SU-DHL-6 (cell line): ENCODE data around the gene CUX1.

Experiments used
- H2AFZ ChIP-seq: fragments of 200-600 bp; sonication (generic); 2 replicates; pipeline ENCODE4 v1.6.1; 2014; ENCODE audit warnings: low read depth, mild to moderate bottlenecking, moderate library complexity, mixed read lengths, antibody characterized with exemption, low read length; ENCODE audit not compliant: severe bottlenecking
- H3F3A ChIP-seq: fragments of 200-600 bp; shearing (Covaris generic); 2 replicates; pipeline ENCODE4 v1.6.0; 2016; ENCODE audit warnings: antibody characterized with exemption, mild to moderate bottlenecking; ENCODE audit not compliant: insufficient read depth
- H3K27ac ChIP-seq: fragments of 200-600 bp; sonication (generic); 2 replicates; pipeline ENCODE4 v1.5.1; 2016; ENCODE audit warnings: low read depth, mild to moderate bottlenecking, low read length, moderate library complexity, mixed read lengths
- H3K27me3 ChIP-seq: fragments of 200-600 bp; sonication (generic), shearing (Covaris generic); 2 replicates; pipeline ENCODE4 v1.6.0; 2014; ENCODE audit warnings: mild to moderate bottlenecking, low read length
- H3K36me3 ChIP-seq: fragments of 200-600 bp; sonication (generic); 2 replicates; pipeline ENCODE4 v1.6.1; 2014; ENCODE audit warnings: mild to moderate bottlenecking, low read length, mixed read lengths
- H3K4me2 ChIP-seq: fragments of 300-600, 200-600 bp; shearing (Covaris generic), sonication (generic); 2 replicates; pipeline ENCODE4 v1.6.0; 2014; ENCODE audit warnings: low read length, low read depth, mild to moderate bottlenecking; ENCODE audit not compliant: poor library complexity, severe bottlenecking
- H3K4me3 ChIP-seq: fragments of 200-600 bp; sonication (generic); 2 replicates; pipeline ENCODE4 v1.5.1; 2014; ENCODE audit warnings: antibody characterized with exemption, low read length, mild to moderate bottlenecking, mixed read lengths; ENCODE audit not compliant: insufficient read depth, poor library complexity, severe bottlenecking
- H3K79me2 ChIP-seq: fragments of 200-600 bp; sonication (generic); 2 replicates; pipeline ENCODE4 v1.6.1; 2014; ENCODE audit warnings: mild to moderate bottlenecking, low read length, moderate library complexity; ENCODE audit not compliant: insufficient read depth
- H3K9ac ChIP-seq: fragments of 200-600 bp; sonication (generic); 2 replicates; pipeline ENCODE4 v1.7.0; 2014; ENCODE audit warnings: mild to moderate bottlenecking, low read length
- H3K9me2 ChIP-seq: fragments of 200-600 bp; sonication (generic); replicated peaks from 2 replicates; pipeline ENCODE4 v1.6.1; 2014; ENCODE audit warnings: low read length; ENCODE audit not compliant: insufficient read depth
- H3K9me3 ChIP-seq: fragments of 200-600 bp; sonication (generic); 2 replicates; pipeline ENCODE4 v1.6.1; 2014; ENCODE audit warnings: low read length, mixed read lengths; ENCODE audit not compliant: insufficient read depth
- H4K20me1 ChIP-seq: fragments of 200-600 bp; sonication (generic); 2 replicates; pipeline ENCODE4 v1.6.1; 2014; ENCODE audit warnings: low read depth, mild to moderate bottlenecking, antibody characterized with exemption, low read length, moderate library complexity, mixed read lengths
- CTCF ChIP-seq: fragments of 200-600 bp; sonication (generic); IDR thresholded peaks from one replicate; pipeline ENCODE4 v1.5.1; 2017; ENCODE audit warnings: antibody characterized with exemption, mild to moderate bottlenecking, low read length, moderate library complexity; ENCODE audit not compliant: insufficient read depth, poor library complexity, severe bottlenecking
- EZH2phosphoT487 ChIP-seq: fragments of 200-600 bp; sonication (generic), shearing (Covaris generic); conservative IDR thresholded peaks from 2 replicates; pipeline ENCODE4 v1.6.1; 2018; ENCODE audit warnings: mild to moderate bottlenecking, antibody characterized with exemption, low read length, moderate library complexity, mixed read lengths

Gene CUX1

GRCh38 chr7:102154425-102154824 is 337.0 kb downstream of the CUX1 start:
- Histone ChIP-seq H3K9me3 (no peaks in the 10 kb centered on the region), H2AFZ (no peak overlapping the region), H3F3A (no peaks in the 10 kb centered on the region), H3K9ac (no peak overlapping the region), H3K9me2 (no peaks in the 10 kb centered on the region), H4K20me1 (0 out of 2 replicates have a peak, but pooled peaks cover 5% of the 10 kb centered on the region), H3K27me3 (no peaks in the 10 kb centered on the region), H3K27ac (no peak overlapping the region), H3K4me3 (no peak overlapping the region), H3K36me3 (peaks cover 13% of the 10 kb centered on the region; the same call in 1 of the 2 replicates), H3K4me2 (no peak overlapping the region), H3K79me2 (peaks cover 7% of the 10 kb centered on the region; the same call in 1 of the 2 replicates)
- TF ChIP-seq CTCF (no peak), EZH2phosphoT487 (no peak)

GRCh38 chr7:102155821-102156441 is 338.5 kb downstream of the CUX1 start:
- Histone ChIP-seq H3K79me2 (peaks cover 7% of the 10 kb centered on the region; the same call in 1 of the 2 replicates), H3K9ac (no peak overlapping the region), H3F3A (no peaks in the 10 kb centered on the region), H3K27me3 (no peaks in the 10 kb centered on the region), H3K9me2 (no peaks in the 10 kb centered on the region), H3K36me3 (peaks cover 13% of the 10 kb centered on the region; the same call in 1 of the 2 replicates), H3K4me2 (no peak overlapping the region), H2AFZ (no peak overlapping the region), H3K9me3 (no peaks in the 10 kb centered on the region), H4K20me1 (0 out of 2 replicates have a peak, but pooled peaks cover 1% of the 10 kb centered on the region), H3K27ac (no peak overlapping the region), H3K4me3 (no peak overlapping the region)
- TF ChIP-seq EZH2phosphoT487 (no peak), CTCF (no peak)

- Histone ChIP-seq H3K27ac (no peak overlapping the region), H3K36me3 (peaks cover 13% of the 10 kb centered on the region; the same call in 1 of the 2 replicates)
These were observed 339.4 kb downstream of the CUX1 start for GRCh38 chr7:102156867-102157266.

More at GRCh38 chr7:102156867-102157266, 339.4 kb downstream of the CUX1 start:
- TF ChIP-seq EZH2phosphoT487: no peak
- TF ChIP-seq CTCF: no peak
- no peaks in the 10 kb centered on the region for H4K20me1 ChIP-seq
- H3K27me3 ChIP-seq: no peaks in the 10 kb centered on the region
- no peaks in the 10 kb centered on the region for H3K9me3 ChIP-seq
- no peaks in the 10 kb centered on the region for H3F3A ChIP-seq
- H3K79me2 ChIP-seq: peaks cover 4% of the 10 kb centered on the region; the same call in 1 of the 2 replicates
- H3K9me2 ChIP-seq: no peaks in the 10 kb centered on the region
- no peak overlapping the region for H2AFZ ChIP-seq
- no peak overlapping the region for H3K4me2 ChIP-seq
- no peak overlapping the region for H3K4me3 ChIP-seq
- H3K9ac ChIP-seq: no peak overlapping the region
